ENCODE results near the gene SPTBN5. TPM values are rescaled to one million over a fixed set of nuclear protein-coding genes. Genes with fewer than 3 reads are reported as not detected.

Gene SPTBN5
- polyA plus RNA-seq, 1 donor from 2014 or later = 0.01 TPM

- H3K9ac ChIP-seq (ENCODE audit: low read length) = no peak overlapping the region
These were observed 40.0 kb downstream of the SPTBN5 start for GRCh38 chr15:41853831-41854230.

More at GRCh38 chr15:41853831-41854230, 40.0 kb downstream of the SPTBN5 start:
- Histone ChIP-seq H4K20me1 (ENCODE audit: insufficient read depth) (no peaks in the 10 kb centered on the region), H3K79me2 (replicated peaks; ENCODE audit: insufficient read depth, low read length) (no peaks in the 10 kb centered on the region), H3K9me3 (ENCODE audit: low read length) (no peaks in the 10 kb centered on the region), H3K36me3 (ENCODE audit: insufficient read depth, low read length) (no peaks in the 10 kb centered on the region), H3K4me2 (ENCODE audit: low read length) (no peak overlapping the region), H3K27ac (ENCODE audit: low read length) (no peak overlapping the region), H3K9me2 (ENCODE audit: insufficient read depth, low read length) (no peaks in the 10 kb centered on the region), H2AFZ (ENCODE audit: low read depth, low read length) (no peak overlapping the region), H3K27me3 (ENCODE audit: insufficient read depth, low read depth, low read length) (no peaks in the 10 kb centered on the region), H3F3A (ENCODE audit: insufficient read depth, low read length, poor library complexity, severe bottlenecking) (no peaks in the 10 kb centered on the region), H3K4me3 (ENCODE audit: low read length) (no peak overlapping the region)
- TF ChIP-seq REST (IDR thresholded peaks at IDR 0.05; ENCODE audit: borderline replicate concordance) = no peak
- TF ChIP-seq SMC3 (conservative IDR thresholded peaks at IDR 0.05; ENCODE audit: poor library complexity) = no peak
- TF ChIP-seq MXI1 (conservative IDR thresholded peaks at IDR 0.05; ENCODE audit: poor library complexity, severe bottlenecking) = no peak
- no peak for TF ChIP-seq TAF1 (IDR thresholded peaks at IDR 0.05; ENCODE audit: low read depth)
- TF ChIP-seq CTCF (IDR thresholded peaks at IDR 0.05; ENCODE audit: poor library complexity, severe bottlenecking) = no peak
- no peak for TF ChIP-seq RAD21 (conservative IDR thresholded peaks at IDR 0.05)
- no peak for TF ChIP-seq EP300 (conservative IDR thresholded peaks at IDR 0.05; ENCODE audit: poor library complexity, severe bottlenecking)
- no peak for TF ChIP-seq POLR2AphosphoS5 (IDR thresholded peaks at IDR 0.05)
- TF ChIP-seq EZH2 (IDR thresholded peaks at IDR 0.05; ENCODE audit: borderline replicate concordance, insufficient read depth, low read length, poor library complexity, severe bottlenecking) = no peak
